Testis (tissue), 2 donors: Measurements from ENCODE around the gene INAVA.

Source experiments
- CTCF ChIP-seq, 3 experiments: fragments of 450-650 bp in 2 of 3; fragments of 200-600 bp in 1 of 3; sonication (generic) in 1 of 3; IDR thresholded peaks; one replicate each; pipeline ENCODE4 v1.5.1; 2016 to 2019; ENCODE audit warnings: antibody characterized with exemption in 3 of 3, mild to moderate bottlenecking in 2 of 3, moderate library complexity in 1 of 3
- POLR2A ChIP-seq: fragments of 450-650 bp; IDR thresholded peaks from one replicate; pipeline ENCODE4 v1.6.1; 2017; ENCODE audit warnings: antibody characterized with exemption, mild to moderate bottlenecking, moderate library complexity

- TF ChIP-seq CTCF (IDR thresholded peaks at IDR 0.05) = no peak
- TF ChIP-seq POLR2A = no peak
Observed at GRCh38 chr1:200893411-200893901, 1.2 kb upstream of the INAVA start.
